ENCODE data around the gene MRPS23. TPM values are rescaled to one million over a fixed set of nuclear protein-coding genes. Genes with fewer than 3 reads are reported as not detected.

The MRPS23 gene
- total and polyA plus RNA-seq, 2 of the 4 experiments (the other 2 are of a cell fraction) = 23.5 to 37.3 TPM

GRCh38 chr17:57838453-57838852, 11.4 kb downstream of the MRPS23 start:
- BruUV-seq (replicated peaks) = no TSS peak
- no peak overlapping the region for H3K14ac ChIP-seq (replicated peaks; ENCODE audit: low read depth, low read length)
- no peak overlapping the region for H3K9ac ChIP-seq (ENCODE audit: low read depth, low read length)
- no peak overlapping the region for H3K23ac ChIP-seq (ENCODE audit: low read depth, low read length)
- no peak overlapping the region for H3K4ac ChIP-seq (ENCODE audit: low read depth, low read length)
- H3K18ac ChIP-seq (ENCODE audit: low read depth, low read length) = no peak overlapping the region
- no peak overlapping the region for H3K4me2 ChIP-seq (ENCODE audit: low read depth, low read length)
- ChIA-PET POLR2A (ENCODE audit: unreplicated experiment) (no interaction called here), CTCF (interaction anchor here (0.6 kb wide), 1 partner anchor 13 kb away, joined by 5 read pairs; no protein-coding TSS in a partner anchor)
- dilution Hi-C loops (cut with HindIII; ENCODE audit: low sequenced_read_pairs, unreplicated experiment) (no loop called here), in situ Hi-C loops (cut with MboI; ENCODE audit: low sequenced_read_pairs) (no loop called here), intact Hi-C loops (cut with micrococcal nuclease) (no loop called here)
- no peak overlapping the region for H4K91ac ChIP-seq (ENCODE audit: insufficient read depth, low read depth, low read length)
- ATAC-seq (ENCODE audit: low read depth) = no peak
- H3K36me3 ChIP-seq (ENCODE audit: control insufficient read depth, insufficient read depth, low read length) = peaks cover 17% of the 10 kb centered on the region
- WGBS, 2 experiments (ENCODE audit: extremely low coverage in 2 of 2, insufficient read length in 1 of 2) = no CpG with 5 or more reads among the region's 4 CpGs
- H2BK15ac ChIP-seq (ENCODE audit: low read depth, low read length) = no peak overlapping the region
- TF ChIP-seq RCOR1 (IDR thresholded peaks at IDR 0.05; ENCODE audit: insufficient replicate concordance, low read length) (no peak), CEBPB (IDR thresholded peaks at IDR 0.05; ENCODE audit: low read depth, low read length) (no peak), NFE2L2 (IDR thresholded peaks at IDR 0.05; ENCODE audit: low read depth, low read length) (no peak), MXI1 (IDR thresholded peaks at IDR 0.05; ENCODE audit: borderline replicate concordance, low read depth, low read length) (no peak), BHLHE40 (IDR thresholded peaks at IDR 0.05; ENCODE audit: low read depth, low read length) (no peak), CTCF (conservative IDR thresholded peaks at IDR 0.05; ENCODE audit: low read depth, low read length) (no peak), MAFK (IDR thresholded peaks at IDR 0.05; ENCODE audit: low read depth, low read length) (no peak), FOS (IDR thresholded peaks at IDR 0.05; ENCODE audit: low read depth, low read length) (no peak)
- no peak overlapping the region for H3K4me3 ChIP-seq (ENCODE audit: insufficient read depth, low read depth, low read length)
- no peak overlapping the region for H3K56ac ChIP-seq (ENCODE audit: extremely low read depth, insufficient read depth, low read length)
- H4K8ac ChIP-seq (ENCODE audit: low read depth in 2 of 2, low read length in 2 of 2) = no peak overlapping the region
- H3K27ac ChIP-seq (ENCODE audit: insufficient read depth, low read length) = no peak overlapping the region
- H2AK5ac ChIP-seq (ENCODE audit: low read depth, low read length) = no peak overlapping the region
- no peaks in the 10 kb centered on the region for H3K9me3 ChIP-seq (ENCODE audit: control insufficient read depth, insufficient read depth, low read length)
- H4K20me1 ChIP-seq (ENCODE audit: insufficient read depth, low read length) = no peaks in the 10 kb centered on the region; the same call in 1 of the 2 replicates
- peaks cover 4 to 13% of the 10 kb centered on the region in 2 experiments; a peak in 3 of 4 replicates for H3K79me1 ChIP-seq (ENCODE audit: low read depth in 1 of 2, low read length in 2 of 2)
- no peak overlapping the region for H4K5ac ChIP-seq (ENCODE audit: low read depth, low read length)
- H2AK9ac ChIP-seq (replicated peaks; ENCODE audit: low read depth, low read length, poor library complexity) = no peak overlapping the region
- no peak overlapping the region for H2BK5ac ChIP-seq (ENCODE audit: low read depth, low read length, poor library complexity, severe bottlenecking)
- no peak for DNase-seq
- H2AFZ ChIP-seq (replicated peaks; ENCODE audit: low read length, poor library complexity) = no peak overlapping the region
- no peaks in the 10 kb centered on the region for H3K4me1 ChIP-seq (ENCODE audit: control insufficient read depth, insufficient read depth, low read length)
- no peak overlapping the region for H2BK20ac ChIP-seq (ENCODE audit: low read depth, low read length)
- 0 out of 2 replicates have a peak, but pooled peaks cover 3% of the 10 kb centered on the region for H3K9me1 ChIP-seq (ENCODE audit: insufficient read depth, low read length)
- no peak overlapping the region for H2BK120ac ChIP-seq (ENCODE audit: low read depth, low read length)
- H3K27me3 ChIP-seq (ENCODE audit: control insufficient read depth, insufficient read depth, low read length) = no peaks in the 10 kb centered on the region

All from IMR-90 (cell line).